ENCODE results near the gene PRTFDC1.

Gene PRTFDC1

GRCh38 chr10:24882047-24882698 is 70.2 kb downstream of the PRTFDC1 start:
- H3K4me3 ChIP-seq (ENCODE audit: low read depth, low read length): no peak overlapping the region
- TF ChIP-seq, protein P1, sequence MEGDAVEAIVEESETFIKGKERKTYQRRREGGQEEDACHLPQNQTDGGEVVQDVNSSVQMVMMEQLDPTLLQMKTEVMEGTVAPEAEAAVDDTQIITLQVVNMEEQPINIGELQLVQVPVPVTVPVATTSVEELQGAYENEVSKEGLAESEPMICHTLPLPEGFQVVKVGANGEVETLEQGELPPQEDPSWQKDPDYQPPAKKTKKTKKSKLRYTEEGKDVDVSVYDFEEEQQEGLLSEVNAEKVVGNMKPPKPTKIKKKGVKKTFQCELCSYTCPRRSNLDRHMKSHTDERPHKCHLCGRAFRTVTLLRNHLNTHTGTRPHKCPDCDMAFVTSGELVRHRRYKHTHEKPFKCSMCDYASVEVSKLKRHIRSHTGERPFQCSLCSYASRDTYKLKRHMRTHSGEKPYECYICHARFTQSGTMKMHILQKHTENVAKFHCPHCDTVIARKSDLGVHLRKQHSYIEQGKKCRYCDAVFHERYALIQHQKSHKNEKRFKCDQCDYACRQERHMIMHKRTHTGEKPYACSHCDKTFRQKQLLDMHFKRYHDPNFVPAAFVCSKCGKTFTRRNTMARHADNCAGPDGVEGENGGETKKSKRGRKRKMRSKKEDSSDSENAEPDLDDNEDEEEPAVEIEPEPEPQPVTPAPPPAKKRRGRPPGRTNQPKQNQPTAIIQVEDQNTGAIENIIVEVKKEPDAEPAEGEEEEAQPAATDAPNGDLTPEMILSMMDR (IDR thresholded peaks at IDR 0.05; ENCODE audit: insufficient read depth, low read depth, low read length, missing control alignments): no peak
- DNase-seq (ENCODE audit: low read depth): peak; percentile 70

GRCh38 chr10:24879861-24880260 is 72.5 kb downstream of the PRTFDC1 start:
- DNase-seq (ENCODE audit: low read depth): no peak
- H3K4me3 ChIP-seq (ENCODE audit: low read depth, low read length): no peak overlapping the region
- TF ChIP-seq, protein P1 (IDR thresholded peaks at IDR 0.05; ENCODE audit: insufficient read depth, low read depth, low read length, missing control alignments): no peak

DNA sequence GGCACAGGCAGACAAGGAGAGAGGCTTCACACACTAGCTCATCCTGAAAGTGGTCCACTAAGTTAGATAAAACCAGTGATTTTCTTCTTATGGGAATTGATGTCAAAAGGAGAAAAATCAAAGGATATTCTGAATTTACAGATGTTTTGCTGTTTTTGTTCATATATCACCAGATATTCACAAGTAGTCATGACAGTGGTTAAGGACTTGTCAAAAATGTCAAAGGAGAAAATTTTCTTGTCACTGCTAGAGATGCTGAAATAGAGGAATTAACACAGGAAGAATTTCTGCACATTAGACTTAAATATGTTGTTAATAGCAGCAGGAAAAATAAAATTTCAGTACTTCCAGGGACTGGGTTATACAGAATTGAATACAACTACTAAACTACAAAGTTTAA is 78.3 kb downstream of the PRTFDC1 start:
- DNase-seq (ENCODE audit: low read depth): no peak
- TF ChIP-seq, protein P1 (IDR thresholded peaks at IDR 0.05; ENCODE audit: insufficient read depth, low read depth, low read length, missing control alignments): no peak
- H3K4me3 ChIP-seq (ENCODE audit: low read depth, low read length): no peak overlapping the region

DNA sequence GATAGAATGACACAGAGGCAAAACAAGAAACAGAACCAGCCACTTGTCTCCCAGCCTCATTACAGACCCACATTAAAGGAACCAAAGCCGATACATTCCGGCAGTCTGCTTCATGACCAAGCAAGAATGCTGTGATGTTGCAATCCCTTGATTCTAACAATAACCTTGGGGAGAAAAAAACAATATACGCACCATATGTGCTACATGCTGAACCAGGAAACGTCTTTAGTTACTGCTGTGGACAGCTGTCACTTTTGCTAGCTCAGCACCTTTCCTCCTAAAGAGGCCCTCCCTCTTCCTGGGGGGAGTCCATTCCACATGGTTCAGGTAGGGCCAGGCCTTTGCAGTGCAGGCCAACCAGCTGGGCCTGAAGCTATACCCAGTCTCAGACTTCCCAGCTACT is 79.1 kb downstream of the PRTFDC1 start:
- DNase-seq (ENCODE audit: low read depth): no peak
- TF ChIP-seq, protein P1 (IDR thresholded peaks at IDR 0.05; ENCODE audit: insufficient read depth, low read depth, low read length, missing control alignments): no peak
- H3K4me3 ChIP-seq (ENCODE audit: low read depth, low read length): no peak overlapping the region

- H3K4me3 ChIP-seq (ENCODE audit: low read depth, low read length): no peak overlapping the region
- no peak for DNase-seq (ENCODE audit: low read depth)
- TF ChIP-seq, protein P1 (IDR thresholded peaks at IDR 0.05; ENCODE audit: insufficient read depth, low read depth, low read length, missing control alignments): no peak
Observed at GRCh38 chr10:24872790-24873182, 79.6 kb downstream of the PRTFDC1 start.

GRCh38 chr10:24872049-24872789 is 80.2 kb downstream of the PRTFDC1 start:
- TF ChIP-seq, protein P1 (IDR thresholded peaks at IDR 0.05; ENCODE audit: insufficient read depth, low read depth, low read length, missing control alignments): no peak
- H3K4me3 ChIP-seq (ENCODE audit: low read depth, low read length): no peak overlapping the region
- no peak for DNase-seq (ENCODE audit: low read depth)

Measured in GM12865 (cell line).